ENCODE measurements around the gene ATG16L2.
"Not testable (repeated sequence)": the region's sequence is repeated elsewhere in the genome, so short reads cannot be mapped to it uniquely, and the experiment has no call there.

The ATG16L2 gene

GRCh38 chr11:72802822-72803221, 11.4 kb upstream of the ATG16L2 start:
- H3K9me3 Mint-ChIP-seq: no peaks in the 10 kb centered on the region
- H3K27ac Mint-ChIP-seq: no peak overlapping the region
- H3K4me1 Mint-ChIP-seq (ENCODE audit: low read depth): peaks cover 5% of the 10 kb centered on the region
- DNase-seq (ENCODE audit: low spot score): no peak
- H3K36me3 Mint-ChIP-seq (ENCODE audit: low read depth): peaks cover 17% of the 10 kb centered on the region
- no peak overlapping the region for H3K4me3 Mint-ChIP-seq
- no peaks in the 10 kb centered on the region for H3K27me3 Mint-ChIP-seq (ENCODE audit: low read depth)

DNA sequence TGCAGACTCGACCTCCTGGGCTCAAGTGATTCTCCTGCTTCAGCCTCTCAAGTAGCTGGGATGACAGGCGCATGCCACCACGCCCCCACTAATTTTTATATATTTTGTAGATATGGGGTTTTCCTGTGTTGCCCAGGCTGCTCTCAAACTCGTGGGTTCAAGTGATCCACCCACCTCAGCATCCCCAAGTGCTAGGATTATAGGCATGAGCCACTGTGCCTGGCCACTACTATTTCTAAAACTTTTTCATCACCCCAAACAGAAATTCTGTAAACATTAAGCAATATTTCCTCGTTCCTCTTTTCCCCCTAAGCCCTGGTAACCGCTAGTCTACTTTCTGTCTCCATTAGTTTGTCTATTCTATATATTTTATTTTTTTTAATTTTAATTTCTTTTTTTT, 9.0 kb upstream of the ATG16L2 start:
- Mint-ChIP-seq H3K4me3 (no peak overlapping the region), H3K9me3 (no peaks in the 10 kb centered on the region), H3K36me3 (ENCODE audit: low read depth) (peaks cover 29% of the 10 kb centered on the region), H3K27me3 (ENCODE audit: low read depth) (no peaks in the 10 kb centered on the region), H3K4me1 (ENCODE audit: low read depth) (peaks cover 7% of the 10 kb centered on the region), H3K27ac (no peak overlapping the region)
- DNase-seq (ENCODE audit: low spot score): no peak

- not testable (repeated sequence) for H3K9me3 Mint-ChIP-seq; H3K27me3 Mint-ChIP-seq (ENCODE audit: low read depth); DNase-seq (ENCODE audit: low spot score); H3K4me3 Mint-ChIP-seq
- H3K27ac Mint-ChIP-seq: peak overlapping the region; percentile 50
- H3K4me1 Mint-ChIP-seq (ENCODE audit: low read depth): peaks cover 14% of the 10 kb centered on the region
- peaks cover 37% of the 10 kb centered on the region for H3K36me3 Mint-ChIP-seq (ENCODE audit: low read depth)
Observed at GRCh38 chr11:72806378-72806777, 7.8 kb upstream of the ATG16L2 start.

GRCh38 chr11:72807021-72807693, 7.1 kb upstream of the ATG16L2 start:
- H3K27me3 Mint-ChIP-seq (ENCODE audit: low read depth): no peaks in the 10 kb centered on the region
- H3K36me3 Mint-ChIP-seq (ENCODE audit: low read depth): peaks cover 42% of the 10 kb centered on the region
- no peaks in the 10 kb centered on the region for H3K9me3 Mint-ChIP-seq
- H3K27ac Mint-ChIP-seq: no peak overlapping the region
- H3K4me1 Mint-ChIP-seq (ENCODE audit: low read depth): peaks cover 19% of the 10 kb centered on the region
- H3K4me3 Mint-ChIP-seq: no peak overlapping the region
- no peak for DNase-seq (ENCODE audit: low spot score)

GRCh38 chr11:72807792-72808191, 6.4 kb upstream of the ATG16L2 start:
- H3K4me1 Mint-ChIP-seq (ENCODE audit: low read depth): peaks cover 22% of the 10 kb centered on the region
- no peaks in the 10 kb centered on the region for H3K27me3 Mint-ChIP-seq (ENCODE audit: low read depth)
- H3K27ac Mint-ChIP-seq: no peak overlapping the region
- no peak for DNase-seq (ENCODE audit: low spot score)
- no peaks in the 10 kb centered on the region for H3K9me3 Mint-ChIP-seq
- peaks cover 41% of the 10 kb centered on the region for H3K36me3 Mint-ChIP-seq (ENCODE audit: low read depth)
- no peak overlapping the region for H3K4me3 Mint-ChIP-seq

DNA sequence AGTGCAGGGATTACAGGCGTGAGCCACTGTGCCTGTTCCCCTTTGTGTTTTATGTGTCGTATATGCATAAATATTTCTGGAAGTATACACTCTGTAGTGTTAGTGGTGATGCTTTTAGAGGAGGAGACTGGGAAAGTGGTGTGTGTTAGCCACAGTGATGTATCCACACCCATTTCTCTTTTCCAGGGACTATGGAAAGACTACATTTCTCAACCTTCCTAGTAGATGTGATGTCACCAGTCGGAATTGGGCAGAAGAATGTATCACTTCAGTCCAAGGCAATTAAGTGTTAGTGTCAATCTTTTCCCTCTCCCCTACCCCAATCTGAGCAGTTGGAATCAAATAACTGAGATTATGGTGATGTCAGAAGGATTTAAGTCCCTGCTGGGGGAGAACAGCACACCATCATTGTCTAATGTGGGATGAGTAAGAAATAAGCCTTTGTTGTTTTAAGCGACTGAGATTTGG, 5.8 kb upstream of the ATG16L2 start:
- no peaks in the 10 kb centered on the region for H3K27me3 Mint-ChIP-seq (ENCODE audit: low read depth)
- no peak overlapping the region for H3K27ac Mint-ChIP-seq
- peaks cover 44% of the 10 kb centered on the region for H3K36me3 Mint-ChIP-seq (ENCODE audit: low read depth)
- peaks cover 24% of the 10 kb centered on the region for H3K4me1 Mint-ChIP-seq (ENCODE audit: low read depth)
- H3K4me3 Mint-ChIP-seq: no peak overlapping the region
- DNase-seq (ENCODE audit: low spot score): no peak
- H3K9me3 Mint-ChIP-seq: no peaks in the 10 kb centered on the region

GRCh38 chr11:72811686-72812085, 2.5 kb upstream of the ATG16L2 start:
- Mint-ChIP-seq H3K4me3 (peak overlapping the region; percentile 82), H3K36me3 (ENCODE audit: low read depth) (peaks cover 53% of the 10 kb centered on the region), H3K27ac (peak overlapping the region; percentile 77), H3K4me1 (ENCODE audit: low read depth) (peaks cover 35% of the 10 kb centered on the region)
- not testable (repeated sequence) for H3K9me3 Mint-ChIP-seq; DNase-seq (ENCODE audit: low spot score); H3K27me3 Mint-ChIP-seq (ENCODE audit: low read depth)

DNA sequence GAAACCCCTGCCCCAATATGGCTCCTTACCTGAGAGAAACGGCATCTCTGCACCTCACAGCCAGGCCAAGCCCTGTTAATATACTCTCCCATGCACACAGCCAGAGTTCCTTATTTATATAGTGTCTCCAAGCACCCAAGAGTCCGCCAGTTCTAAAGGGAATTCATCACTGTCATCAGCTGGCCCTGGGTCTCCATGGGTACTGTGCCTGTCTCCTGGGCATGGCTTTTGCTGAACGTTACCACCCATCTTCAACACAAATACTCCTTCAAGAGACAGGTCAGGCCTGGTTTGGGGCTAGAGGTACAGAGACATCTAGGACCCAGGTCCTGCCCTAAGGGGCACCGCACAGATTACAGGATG, 1.6 kb upstream of the ATG16L2 start:
- H3K9me3 Mint-ChIP-seq: no peaks in the 10 kb centered on the region
- peak overlapping the region; percentile 95 for H3K27ac Mint-ChIP-seq
- peak; percentile 16 for DNase-seq (ENCODE audit: low spot score)
- peaks cover 51% of the 10 kb centered on the region for H3K36me3 Mint-ChIP-seq (ENCODE audit: low read depth)
- H3K27me3 Mint-ChIP-seq (ENCODE audit: low read depth): no peaks in the 10 kb centered on the region
- H3K4me1 Mint-ChIP-seq (ENCODE audit: low read depth): peaks cover 33% of the 10 kb centered on the region
- H3K4me3 Mint-ChIP-seq: peak overlapping the region; percentile 97

- Mint-ChIP-seq H3K27me3 (ENCODE audit: low read depth) (no peaks in the 10 kb centered on the region), H3K4me1 (ENCODE audit: low read depth) (peaks cover 34% of the 10 kb centered on the region), H3K4me3 (peak overlapping the region; percentile 97), H3K36me3 (ENCODE audit: low read depth) (peaks cover 56% of the 10 kb centered on the region), H3K9me3 (no peaks in the 10 kb centered on the region), H3K27ac (peak overlapping the region; percentile 95)
- DNase-seq (ENCODE audit: low spot score): peak; percentile 88
Observed at GRCh38 chr11:72812967-72813739, 1.1 kb upstream of the ATG16L2 start.

DNA sequence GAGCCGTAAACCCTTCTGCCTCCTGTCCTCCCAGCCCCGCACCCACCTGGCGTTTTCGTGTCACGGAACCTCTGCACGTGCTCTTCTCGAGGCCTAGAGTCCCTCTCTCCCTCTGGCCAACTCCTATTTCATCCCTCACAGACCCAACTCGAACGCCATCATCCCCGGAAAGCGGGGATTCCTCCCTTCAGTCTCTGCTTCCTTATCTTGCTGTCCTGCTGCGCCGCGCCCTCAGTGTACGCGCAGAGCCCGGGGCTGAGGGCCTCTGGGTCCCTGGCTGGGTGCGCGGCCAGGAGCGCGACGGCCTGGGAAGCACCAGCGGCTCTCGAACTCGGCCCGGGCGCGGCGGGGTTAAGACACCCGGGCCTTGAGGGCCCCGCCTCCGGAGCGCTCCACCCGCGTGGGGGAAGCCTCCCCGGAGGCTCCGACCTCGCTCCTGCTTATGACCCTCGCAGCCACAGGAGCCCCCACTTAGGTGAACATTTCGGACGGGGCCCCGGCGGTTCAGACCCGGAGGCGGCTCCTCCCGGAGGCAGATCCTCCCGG, 398 bp upstream of the ATG16L2 start:
- DNase-seq (ENCODE audit: low spot score): peak; percentile 82

GRCh38 chr11:72815110-72815618, 953 bp downstream of the ATG16L2 start:
- peak overlapping the region; percentile 100 for H3K4me3 Mint-ChIP-seq
- DNase-seq (ENCODE audit: low spot score): no peak
- H3K4me1 Mint-ChIP-seq (ENCODE audit: low read depth): peaks cover 39% of the 10 kb centered on the region
- H3K27me3 Mint-ChIP-seq (ENCODE audit: low read depth): no peaks in the 10 kb centered on the region
- H3K36me3 Mint-ChIP-seq (ENCODE audit: low read depth): peaks cover 59% of the 10 kb centered on the region
- peak overlapping the region; percentile 99 for H3K27ac Mint-ChIP-seq
- H3K9me3 Mint-ChIP-seq: no peaks in the 10 kb centered on the region

More for the DNA sequence above, 398 bp upstream of the ATG16L2 start:
- H3K9me3 Mint-ChIP-seq: no peaks in the 10 kb centered on the region
- H3K4me3 Mint-ChIP-seq: peak overlapping the region; percentile 97
- peaks cover 57% of the 10 kb centered on the region for H3K36me3 Mint-ChIP-seq (ENCODE audit: low read depth)
- H3K27ac Mint-ChIP-seq: peak overlapping the region; percentile 95
- H3K27me3 Mint-ChIP-seq (ENCODE audit: low read depth): no peaks in the 10 kb centered on the region
- H3K4me1 Mint-ChIP-seq (ENCODE audit: low read depth): peaks cover 38% of the 10 kb centered on the region

GRCh38 chr11:72816404-72816990, 2.3 kb downstream of the ATG16L2 start:
- no peak for DNase-seq (ENCODE audit: low spot score)
- Mint-ChIP-seq H3K27me3 (ENCODE audit: low read depth) (no peaks in the 10 kb centered on the region), H3K27ac (peak overlapping the region; percentile 99), H3K36me3 (ENCODE audit: low read depth) (peaks cover 59% of the 10 kb centered on the region), H3K9me3 (no peaks in the 10 kb centered on the region), H3K4me3 (peak overlapping the region; percentile 100), H3K4me1 (ENCODE audit: low read depth) (peaks cover 31% of the 10 kb centered on the region)

DNA sequence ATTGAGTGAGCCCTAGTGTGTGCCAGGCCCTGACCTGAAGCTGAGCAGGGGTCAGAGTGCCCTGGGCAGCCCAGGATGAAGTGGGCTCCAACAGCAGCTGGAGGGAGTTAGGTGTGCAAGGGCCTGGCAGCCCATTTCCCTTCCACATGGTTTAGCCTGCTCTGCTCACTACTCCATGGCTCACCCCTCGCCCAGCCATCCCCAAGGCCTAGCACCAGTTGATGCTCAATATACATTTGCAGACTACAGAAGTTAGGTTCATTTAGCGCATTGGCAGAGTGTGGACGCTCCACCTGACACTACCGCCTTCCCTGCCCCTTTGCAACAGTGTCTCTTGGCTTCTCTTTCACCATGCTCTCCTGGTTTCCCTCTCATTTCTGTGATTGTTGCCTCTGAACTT, 3.8 kb downstream of the ATG16L2 start:
- Mint-ChIP-seq H3K36me3 (ENCODE audit: low read depth) (peaks cover 54% of the 10 kb centered on the region), H3K9me3 (no peaks in the 10 kb centered on the region), H3K27ac (peak overlapping the region; percentile 72), H3K27me3 (ENCODE audit: low read depth) (no peaks in the 10 kb centered on the region), H3K4me1 (ENCODE audit: low read depth) (peaks cover 24% of the 10 kb centered on the region), H3K4me3 (peak overlapping the region; percentile 22)
- no peak for DNase-seq (ENCODE audit: low spot score)

DNA sequence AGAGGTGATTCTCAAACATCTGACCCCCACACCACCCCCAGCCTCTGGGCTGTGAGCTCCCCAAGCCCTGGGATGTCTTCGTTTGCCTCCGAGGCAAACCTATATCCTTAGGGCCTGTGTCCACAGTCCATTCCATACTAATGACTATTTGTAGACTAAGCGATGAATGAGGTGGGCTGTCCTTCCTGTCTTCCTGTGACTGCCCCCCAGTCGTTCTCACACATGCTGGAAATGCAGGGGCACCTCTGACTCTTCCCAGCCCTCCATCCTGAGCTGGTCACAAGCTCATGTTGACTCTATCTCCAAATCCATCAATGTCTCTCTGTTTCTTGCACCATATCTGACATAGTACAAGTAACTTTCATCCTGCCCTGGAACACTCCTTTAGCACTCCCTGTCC, 4.8 kb downstream of the ATG16L2 start:
- H3K4me3 Mint-ChIP-seq: no peak overlapping the region
- peaks cover 20% of the 10 kb centered on the region for H3K4me1 Mint-ChIP-seq (ENCODE audit: low read depth)
- H3K27ac Mint-ChIP-seq: peak overlapping the region; percentile 56
- no peaks in the 10 kb centered on the region for H3K9me3 Mint-ChIP-seq
- peaks cover 56% of the 10 kb centered on the region for H3K36me3 Mint-ChIP-seq (ENCODE audit: low read depth)
- no peaks in the 10 kb centered on the region for H3K27me3 Mint-ChIP-seq (ENCODE audit: low read depth)
- DNase-seq (ENCODE audit: low spot score): no peak
